Upper lobe of left lung (tissue), 6 donors: ENCODE measurements around the gene KDM2A. TPM values are rescaled to one million over a fixed set of nuclear protein-coding genes. Genes with fewer than 3 reads are reported as not detected.

Source experiments
- ATAC-seq, 2 donors: fragments of 200-7000 bp; cut with Tn5 transposase; one replicate each; pipeline ENCODE4 v1.9.1; 2022; ENCODE audit warnings: mild to moderate bottlenecking in 2 of 2, moderate library complexity in 2 of 2; ENCODE audit not compliant: low FRiP score in 2 of 2
- DNase-seq, 2 donors: peaks; one replicate each; pipeline ENCODE4 v3.0.0-alpha.2; 2019 to 2020
- H3K27ac ChIP-seq, 4 donors: fragments of 200-600 bp; sonication (generic); one replicate each; pipeline ENCODE4 v1.5.1; 2016 to 2019
- H3K27me3 ChIP-seq, 4 donors: fragments of 200-600 bp; sonication (generic); one replicate each; pipeline ENCODE4 v1.5.1; 2017 to 2019
- H3K36me3 ChIP-seq, 4 donors: fragments of 200-600 bp; sonication (generic); one replicate each; pipeline ENCODE4 v1.5.1; 2016 to 2019
- H3K4me1 ChIP-seq, 4 donors: fragments of 200-600 bp; sonication (generic); one replicate each; pipeline ENCODE4 v1.5.1; 2018 to 2019
- H3K4me3 ChIP-seq, 4 donors: fragments of 200-600 bp; sonication (generic); one replicate each; pipeline ENCODE4 v1.5.1; 2017 to 2019; ENCODE audit warnings: mild to moderate bottlenecking in 2 of 4, moderate library complexity in 1 of 4
- H3K9me3 ChIP-seq, 4 donors: fragments of 200-600 bp; sonication (generic); one replicate each; pipeline ENCODE4 v1.5.1; 2018 to 2019
- CTCF ChIP-seq, 6 experiments: fragments of 450-650 bp in 4 of 6; fragments of 200-600 bp in 2 of 6; sonication (generic) in 2 of 6; IDR thresholded peaks; one replicate each; pipeline ENCODE4 v1.5.1; 2016 to 2019; ENCODE audit warnings: antibody characterized with exemption in 6 of 6
- EP300 ChIP-seq, 4 donors: sonication (generic); formaldehyde crosslinking; IDR thresholded peaks; one replicate each; pipeline ENCODE4 v1.5.1; 2017; ENCODE audit warnings: antibody characterized with exemption in 4 of 4, control low read depth in 2 of 4
- POLR2A ChIP-seq, 4 donors: fragments of 450-650 bp; IDR thresholded peaks; one replicate each; pipeline ENCODE4 v1.5.1; 2016 to 2017; ENCODE audit warnings: antibody characterized with exemption in 4 of 4, mild to moderate bottlenecking in 2 of 4
- POLR2AphosphoS5 ChIP-seq, 2 donors: sonication (generic); formaldehyde crosslinking; IDR thresholded peaks; one replicate each; pipeline ENCODE4 v1.5.1; 2017; ENCODE audit warnings: antibody characterized with exemption in 2 of 2
- WGBS, 2 donors: methylation state at CpG; one replicate each; pipeline ENCODE4 v1.1.5; 2017 to 2018; 5-methylcytosine and 5-hydroxymethylcytosine counted together
- total RNA-seq, 6 donors: library from RNA; depleted of rRNA in 4 of 6; stranded (reverse); fragments of >200 nt in 4 of 6; gene quantifications; one replicate each; pipeline versions ENCODE4 v1.1.0 to v1.2.1, GENCODE V29; 2016 to 2021
- donor health status: DM: no; HTN: no; CAD: no; lungs with moderate emphysema.
- donor health status: DM: no; HTN: yes; CAD: no; lungs with severe emphysema.

KDM2A gene
- 100 to 1,000 TPM in 2 of 6 donors, 10 to 100 TPM in 4; 63.1 to 229 (median 74.0) TPM for total RNA-seq

GRCh38 chr11:67118801-67119584, at the start of gene KDM2A:
KDM2A (plus strand) TSS chr11:67119263; CDS start chr11:67121317, 2,054 bp downstream.
- DNase-seq, result peak; percentile 99 to 100
- Histone ChIP-seq H3K27ac (peak within 1 kb of the TSS; percentile 98 to 100 (median 99)), H3K36me3 (peaks cover 0 to 8% (median 0%) of the 10 kb centered on the region in 4 donors), H3K4me3 (peak within 1 kb of the TSS; percentile 89 to 94 (median 94)), H3K27me3 (no peaks in the 10 kb centered on the region), H3K9me3 (no peaks in the 10 kb centered on the region), H3K4me1 (peaks cover 27 to 45% (median 35%) of the 10 kb centered on the region in 4 donors)
- WGBS, 2 donors, result no CpG with 5 or more reads among the region's 97 CpGs
- TF ChIP-seq EP300 (IDR thresholded peaks at IDR 0.05), result no peak
- peak in 3 of 6 experiments; percentile 26 to 71 (median 28) for TF ChIP-seq CTCF (IDR thresholded peaks at IDR 0.05)
- TF ChIP-seq POLR2AphosphoS5 (IDR thresholded peaks at IDR 0.05), result peak; percentile 19 to 54
- TF ChIP-seq POLR2A (IDR thresholded peaks at IDR 0.05), result peak in 3 of 4 donors; percentile 48 to 76 (median 65)
- ATAC-seq, result peak; percentile 95 to 97

- Histone ChIP-seq H3K27me3 (no peaks in the 10 kb centered on the region), H3K9me3 (no peaks in the 10 kb centered on the region), H3K4me1 (peaks cover 0 to 8% (median 5%) of the 10 kb centered on the region in 4 donors), H3K27ac (no peak overlapping the region), H3K4me3 (peak overlapping the region in 3 of 4 donors; percentile 27 to 45 (median 42)), H3K36me3 (no peaks in the 10 kb centered on the region)
- TF ChIP-seq CTCF (IDR thresholded peaks at IDR 0.05) (peak; percentile 78 to 93 (median 89)), POLR2AphosphoS5 (IDR thresholded peaks at IDR 0.05) (no peak)
- ATAC-seq, result peak; percentile 89 to 90
- 39 to 56% methylated on average over 22 to 46 of the region's 53 CpGs for WGBS, 2 donors
- peak; percentile 88 to 93 for DNase-seq
Observed at GRCh38 chr11:67071420-67072284, 47.4 kb upstream of the KDM2A start.

DNA sequence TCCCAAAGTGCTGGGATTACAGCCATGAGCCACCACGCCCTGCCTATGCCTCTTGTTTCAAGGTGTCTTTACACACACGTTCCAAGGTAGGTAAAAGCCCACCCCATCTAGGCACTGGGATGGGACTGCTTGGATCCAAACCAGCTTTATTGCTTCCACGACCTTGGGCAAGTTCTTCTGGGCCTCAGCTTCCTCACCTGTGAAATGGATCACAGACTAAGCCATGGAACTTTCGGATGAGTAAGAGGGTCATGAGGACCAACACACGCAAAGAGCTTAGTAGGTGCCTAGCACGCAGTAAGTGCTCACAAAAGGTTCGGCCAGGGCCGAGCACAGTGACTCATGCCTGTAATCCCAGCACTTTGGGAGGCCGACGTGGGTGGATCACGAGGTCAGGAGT, 46.8 kb upstream of the KDM2A start:
- Histone ChIP-seq H3K27ac (no peak overlapping the region), H3K9me3 (no peaks in the 10 kb centered on the region), H3K27me3 (no peaks in the 10 kb centered on the region), H3K4me1 (peaks cover 0 to 8% (median 5%) of the 10 kb centered on the region in 4 donors), H3K4me3 (no peak overlapping the region), H3K36me3 (no peaks in the 10 kb centered on the region)
- DNase-seq (no peak), ATAC-seq (no peak)
- TF ChIP-seq CTCF (IDR thresholded peaks at IDR 0.05) (no peak), POLR2AphosphoS5 (IDR thresholded peaks at IDR 0.05) (no peak), EP300 (IDR thresholded peaks at IDR 0.05) (no peak), POLR2A (IDR thresholded peaks at IDR 0.05) (no peak)
- WGBS, 2 donors, result 79 to 92% methylated on average over 11 of the region's 11 CpGs

GRCh38 chr11:67073908-67074307, 45.2 kb upstream of the KDM2A start:
- 89 to 90% methylated on average over 9 of the region's 9 CpGs for WGBS, 2 donors
- no peaks in the 10 kb centered on the region for H3K9me3 ChIP-seq
- H3K36me3 ChIP-seq, result no peaks in the 10 kb centered on the region
- H3K4me1 ChIP-seq, result peaks cover 0 to 8% (median 5%) of the 10 kb centered on the region in 4 donors
- no peak overlapping the region for H3K27ac ChIP-seq
- TF ChIP-seq POLR2AphosphoS5 (IDR thresholded peaks at IDR 0.05), result no peak
- TF ChIP-seq EP300 (IDR thresholded peaks at IDR 0.05), result no peak
- H3K27me3 ChIP-seq, result no peaks in the 10 kb centered on the region
- H3K4me3 ChIP-seq, result no peak overlapping the region
- ATAC-seq (no peak), DNase-seq (no peak)

DNA sequence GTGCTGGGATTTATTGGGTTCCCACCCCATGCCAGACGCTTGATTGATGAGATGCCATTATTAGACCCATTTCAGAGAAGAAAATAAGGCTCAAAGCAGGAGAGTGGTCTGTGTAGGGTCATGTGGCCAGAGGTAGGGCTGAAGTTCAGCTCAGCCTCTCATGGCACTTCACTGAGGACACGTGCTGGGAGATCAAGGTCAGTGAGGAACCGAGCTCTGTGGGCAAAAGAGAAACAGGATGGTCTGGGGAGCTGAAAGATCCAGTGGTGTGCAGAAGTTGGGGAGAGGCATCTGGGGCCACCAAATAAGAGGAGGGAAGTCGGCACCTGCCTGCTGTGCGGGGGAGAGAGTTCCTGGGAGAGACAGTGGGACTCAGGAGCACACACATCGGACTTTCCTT, 42.9 kb upstream of the KDM2A start:
- Histone ChIP-seq H3K27me3 (no peaks in the 10 kb centered on the region), H3K4me3 (no peak overlapping the region), H3K36me3 (no peaks in the 10 kb centered on the region), H3K27ac (no peak overlapping the region), H3K4me1 (peaks cover 0 to 8% (median 4%) of the 10 kb centered on the region in 4 donors), H3K9me3 (no peaks in the 10 kb centered on the region)
- 86 to 89% methylated on average over 5 to 6 of the region's 6 CpGs for WGBS, 2 donors
- TF ChIP-seq POLR2A (IDR thresholded peaks at IDR 0.05) (no peak), POLR2AphosphoS5 (IDR thresholded peaks at IDR 0.05) (no peak)
- DNase-seq (no peak), ATAC-seq (no peak)
